Spleen (tissue), 7 donors: ENCODE measurements around the gene TCEA2.

ENCODE experiments used
- CTCF ChIP-seq, 11 experiments: fragments of 200-600 bp in 7 of 11; fragments of 450-650 bp in 4 of 11; sonication (generic) in 4 of 11; IDR thresholded peaks in 8 of 11; conservative IDR thresholded peaks in 3 of 11; 1 replicate in 7 of 11; 2 replicates in 4 of 11; pipeline versions ENCODE4 v1.4.0 to v1.8.0; 2016 to 2021; ENCODE audit warnings: antibody characterized with exemption in 11 of 11, inconsistent platforms in 4 of 11, mild to moderate bottlenecking in 1 of 11
- POLR2A ChIP-seq, 3 donors: fragments of 450-650 bp; IDR thresholded peaks; one replicate each; pipeline ENCODE4 v1.5.1; 2017; ENCODE audit warnings: antibody characterized with exemption in 3 of 3, mild to moderate bottlenecking in 1 of 3
- donor health status: DM: no; HTN: no; CAD: no; lungs with moderate emphysema.
- donor health status: DM: no; HTN: no; CAD: no.
- donor health status: DM: no; HTN: no; CAD: no.

GRCh38 chr20:64069614-64070243 is 6.7 kb downstream of the TCEA2 start:
- peak; percentile 48 to 87 (median 79) for TF ChIP-seq CTCF (IDR thresholded peaks at IDR 0.05 in 8 of 11, conservative IDR thresholded peaks at IDR 0.05 in 3 of 11)
- no peak for TF ChIP-seq POLR2A (IDR thresholded peaks at IDR 0.05)
